Liver (tissue), 3 donors: ENCODE data around the gene FNBP1.

ENCODE experiments used
- GABPA ChIP-seq, 2 donors: IDR thresholded peaks in 1 of 2; conservative IDR thresholded peaks in 1 of 2; 2 replicates each; pipeline ENCODE4 v1.6.1; 2016; ENCODE audit warnings: antibody characterized with exemption in 2 of 2, mild to moderate bottlenecking in 1 of 2, moderate library complexity in 1 of 2
- SP1 ChIP-seq: IDR thresholded peaks from 2 replicates; pipeline ENCODE4 v1.6.1; 2018; ENCODE audit warnings: antibody characterized with exemption, mild to moderate bottlenecking
- TF ChIP-seq, protein P1 (sequence below): fragments of 150-350 bp; IDR thresholded peaks from 2 replicates; pipeline ENCODE4 v1.5.1; 2017; ENCODE audit warnings: improper control_type of control experiment, low read depth, low read length; ENCODE audit not compliant: missing input control
- TF ChIP-seq, protein P2 (sequence below): IDR thresholded peaks from 2 replicates; pipeline ENCODE4 v1.6.1; 2016; ENCODE audit warnings: antibody characterized with exemption
- donor health status: healthy.
- donor health status: healthy.

DNA sequence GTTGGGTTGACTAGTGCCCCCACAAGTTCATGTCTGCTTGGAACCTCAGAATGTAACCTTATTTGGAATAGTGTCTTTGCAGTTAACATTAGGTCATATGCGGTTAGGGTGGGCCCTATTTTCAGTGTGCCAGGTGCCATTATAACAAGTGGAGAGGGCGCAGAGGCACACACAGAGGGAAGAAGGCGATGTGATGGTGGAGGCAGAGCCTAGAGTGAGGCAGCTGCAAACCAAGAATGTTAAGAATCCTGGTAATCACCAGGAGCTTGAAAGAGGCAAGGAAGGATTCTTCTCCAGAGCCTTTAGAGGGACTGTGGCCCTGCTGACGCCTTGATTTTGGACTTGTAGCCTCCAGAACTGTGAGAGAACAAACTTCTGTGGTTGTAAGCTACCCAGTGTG lies 21.6 kb upstream of the FNBP1 start:
- TF ChIP-seq, protein P1, sequence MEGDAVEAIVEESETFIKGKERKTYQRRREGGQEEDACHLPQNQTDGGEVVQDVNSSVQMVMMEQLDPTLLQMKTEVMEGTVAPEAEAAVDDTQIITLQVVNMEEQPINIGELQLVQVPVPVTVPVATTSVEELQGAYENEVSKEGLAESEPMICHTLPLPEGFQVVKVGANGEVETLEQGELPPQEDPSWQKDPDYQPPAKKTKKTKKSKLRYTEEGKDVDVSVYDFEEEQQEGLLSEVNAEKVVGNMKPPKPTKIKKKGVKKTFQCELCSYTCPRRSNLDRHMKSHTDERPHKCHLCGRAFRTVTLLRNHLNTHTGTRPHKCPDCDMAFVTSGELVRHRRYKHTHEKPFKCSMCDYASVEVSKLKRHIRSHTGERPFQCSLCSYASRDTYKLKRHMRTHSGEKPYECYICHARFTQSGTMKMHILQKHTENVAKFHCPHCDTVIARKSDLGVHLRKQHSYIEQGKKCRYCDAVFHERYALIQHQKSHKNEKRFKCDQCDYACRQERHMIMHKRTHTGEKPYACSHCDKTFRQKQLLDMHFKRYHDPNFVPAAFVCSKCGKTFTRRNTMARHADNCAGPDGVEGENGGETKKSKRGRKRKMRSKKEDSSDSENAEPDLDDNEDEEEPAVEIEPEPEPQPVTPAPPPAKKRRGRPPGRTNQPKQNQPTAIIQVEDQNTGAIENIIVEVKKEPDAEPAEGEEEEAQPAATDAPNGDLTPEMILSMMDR: no peak
- TF ChIP-seq, protein P2, sequence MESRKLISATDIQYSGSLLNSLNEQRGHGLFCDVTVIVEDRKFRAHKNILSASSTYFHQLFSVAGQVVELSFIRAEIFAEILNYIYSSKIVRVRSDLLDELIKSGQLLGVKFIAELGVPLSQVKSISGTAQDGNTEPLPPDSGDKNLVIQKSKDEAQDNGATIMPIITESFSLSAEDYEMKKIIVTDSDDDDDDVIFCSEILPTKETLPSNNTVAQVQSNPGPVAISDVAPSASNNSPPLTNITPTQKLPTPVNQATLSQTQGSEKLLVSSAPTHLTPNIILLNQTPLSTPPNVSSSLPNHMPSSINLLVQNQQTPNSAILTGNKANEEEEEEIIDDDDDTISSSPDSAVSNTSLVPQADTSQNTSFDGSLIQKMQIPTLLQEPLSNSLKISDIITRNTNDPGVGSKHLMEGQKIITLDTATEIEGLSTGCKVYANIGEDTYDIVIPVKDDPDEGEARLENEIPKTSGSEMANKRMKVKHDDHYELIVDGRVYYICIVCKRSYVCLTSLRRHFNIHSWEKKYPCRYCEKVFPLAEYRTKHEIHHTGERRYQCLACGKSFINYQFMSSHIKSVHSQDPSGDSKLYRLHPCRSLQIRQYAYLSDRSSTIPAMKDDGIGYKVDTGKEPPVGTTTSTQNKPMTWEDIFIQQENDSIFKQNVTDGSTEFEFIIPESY: no peak
- TF ChIP-seq GABPA (IDR thresholded peaks at IDR 0.05 in 1 of 2, conservative IDR thresholded peaks at IDR 0.05 in 1 of 2) (no peak), SP1 (no peak)
